H9 (cell line): Measurements from ENCODE around the gene TGFB3. TPM values are rescaled to one million over a fixed set of nuclear protein-coding genes. Genes with fewer than 3 reads are reported as not detected.

Experiments
- DNase-seq: peaks from one replicate; pipeline ENCODE4 v3.0.0-alpha.2; 2017
- H2AFZ ChIP-seq: one replicate; pipeline ENCODE4 v1.6.1; 2013; ENCODE audit warnings: mild to moderate bottlenecking, low read length, control low read depth, moderate library complexity
- H2AK5ac ChIP-seq: 2 replicates; pipeline ENCODE4 v1.6.1; 2013; ENCODE audit warnings: low read length, control low read depth, mixed read lengths; ENCODE audit not compliant: insufficient read length
- H2BK120ac ChIP-seq: one replicate; pipeline ENCODE4 v1.6.1; 2013; ENCODE audit warnings: low read depth, mild to moderate bottlenecking, low read length, control low read depth, inconsistent platforms; ENCODE audit not compliant: poor library complexity, severe bottlenecking
- H2BK12ac ChIP-seq: 2 replicates; pipeline ENCODE4 v1.6.1; 2013; ENCODE audit warnings: low read length, control low read depth, mixed read lengths, low read depth; ENCODE audit not compliant: insufficient read length
- H2BK15ac ChIP-seq: 2 replicates; pipeline ENCODE4 v1.6.1; 2013; ENCODE audit warnings: low read depth, low read length, control low read depth
- H2BK20ac ChIP-seq: one replicate; pipeline ENCODE4 v1.6.1; 2013; ENCODE audit warnings: low read depth, mild to moderate bottlenecking, low read length, control low read depth, inconsistent platforms; ENCODE audit not compliant: poor library complexity, severe bottlenecking
- H2BK5ac ChIP-seq: 2 replicates; pipeline ENCODE4 v1.6.1; 2013; ENCODE audit warnings: low read length, control low read depth, mixed read lengths; ENCODE audit not compliant: insufficient read length
- H3K14ac ChIP-seq: 2 replicates; pipeline ENCODE4 v1.6.1; 2013; ENCODE audit warnings: low read length, control low read depth; ENCODE audit not compliant: insufficient read depth
- H3K18ac ChIP-seq: 2 replicates; pipeline ENCODE4 v1.6.1; 2013; ENCODE audit warnings: low read depth, mild to moderate bottlenecking, mixed read lengths, low read length, control low read depth; ENCODE audit not compliant: insufficient read length
- H3K23ac ChIP-seq: 2 replicates; pipeline ENCODE4 v1.6.1; 2013; ENCODE audit warnings: low read length, control low read depth, mixed read lengths, low read depth; ENCODE audit not compliant: insufficient read length
- H3K23me2 ChIP-seq: 2 replicates; pipeline ENCODE4 v1.6.1; 2013; ENCODE audit warnings: low read depth, mild to moderate bottlenecking, mixed read lengths, low read length, control low read depth; ENCODE audit not compliant: insufficient read length, poor library complexity, severe bottlenecking
- H3K27ac ChIP-seq: 2 replicates; pipeline ENCODE4 v1.5.1; 2013; ENCODE audit warnings: low read length, control low read depth, mixed read lengths, low read depth; ENCODE audit not compliant: insufficient read length
- H3K27me3 ChIP-seq: 2 replicates; pipeline ENCODE4 v1.6.1; 2013; ENCODE audit warnings: low read length, control low read depth, inconsistent platforms; ENCODE audit not compliant: insufficient read depth
- H3K4ac ChIP-seq: 2 replicates; pipeline ENCODE4 v1.6.1; 2013; ENCODE audit warnings: low read depth, mild to moderate bottlenecking, control low read depth, inconsistent platforms, low read length, moderate library complexity
- H3K4me1 ChIP-seq: 2 replicates; pipeline ENCODE4 v1.6.1; 2013; ENCODE audit warnings: low read length, control low read depth, inconsistent platforms; ENCODE audit not compliant: insufficient read depth
- H3K4me2 ChIP-seq: 2 replicates; pipeline ENCODE4 v1.6.1; 2013; ENCODE audit warnings: low read length, control low read depth, mixed read lengths; ENCODE audit not compliant: insufficient read length, insufficient read depth
- H3K56ac ChIP-seq: 2 replicates; pipeline ENCODE4 v1.6.1; 2013; ENCODE audit warnings: low read depth, mild to moderate bottlenecking, mixed read lengths, low read length, control low read depth; ENCODE audit not compliant: insufficient read length
- H3K79me1 ChIP-seq: 2 replicates; pipeline ENCODE4 v1.6.1; 2013; ENCODE audit warnings: low read depth, mild to moderate bottlenecking, moderate library complexity, low read length, control low read depth, inconsistent platforms; ENCODE audit not compliant: insufficient read depth, poor library complexity, severe bottlenecking
- H3K79me2 ChIP-seq: 2 replicates; pipeline ENCODE4 v1.6.1; 2013; ENCODE audit warnings: low read length, control low read depth, inconsistent platforms; ENCODE audit not compliant: insufficient read depth
- H3K9ac ChIP-seq: 2 replicates; pipeline ENCODE4 v1.6.1; 2013; ENCODE audit warnings: low read length, control low read depth, mixed read lengths; ENCODE audit not compliant: insufficient read length; ENCODE audit errors: extremely low read depth
- H3K9me3 ChIP-seq: one replicate; pipeline ENCODE4 v1.6.1; 2013; ENCODE audit warnings: low read depth, low read length, inconsistent platforms; ENCODE audit not compliant: control insufficient read depth
- H3T11ph ChIP-seq: one replicate; pipeline ENCODE4 v1.6.1; 2013; ENCODE audit warnings: mild to moderate bottlenecking, low read length, control low read depth, inconsistent platforms
- H4K20me1 ChIP-seq: one replicate; pipeline ENCODE4 v1.6.1; 2013; ENCODE audit not compliant: control insufficient read depth, insufficient read length, insufficient read depth
- H4K5ac ChIP-seq: 2 replicates; pipeline ENCODE4 v1.6.1; 2013; ENCODE audit warnings: low read depth, mild to moderate bottlenecking, mixed read lengths, low read length, control low read depth; ENCODE audit not compliant: insufficient read length
- H4K8ac ChIP-seq: replicated peaks from 2 replicates; pipeline ENCODE4 v1.6.1; 2013; ENCODE audit warnings: low read length, control low read depth, mixed read lengths, low read depth; ENCODE audit not compliant: insufficient read length
- H4K91ac ChIP-seq: 2 replicates; pipeline ENCODE4 v1.6.1; 2013; ENCODE audit warnings: low read depth, mild to moderate bottlenecking, moderate library complexity, mixed read lengths, low read length, control low read depth; ENCODE audit not compliant: insufficient read length
- H3K27ac Mint-ChIP-seq, 3 experiments: 2 replicates in 2 of 3; 3 replicates in 1 of 3; pipeline ENCODE4 v1.8.0; 2020 to 2021; ENCODE audit warnings: mixed read lengths in 3 of 3, mild to moderate bottlenecking in 1 of 3, moderate library complexity in 1 of 3
- H3K27me3 Mint-ChIP-seq: 2 replicates; pipeline ENCODE4 v1.8.0; 2021; ENCODE audit warnings: low read depth, mild to moderate bottlenecking, moderate library complexity, mixed read lengths
- H3K36me3 Mint-ChIP-seq, 3 experiments: 2 replicates in 2 of 3; 3 replicates in 1 of 3; pipeline ENCODE4 v1.8.0; 2020 to 2021; ENCODE audit warnings: low read depth in 3 of 3, mixed read lengths in 3 of 3; ENCODE audit not compliant: insufficient read depth in 1 of 3
- H3K4me1 Mint-ChIP-seq, 2 experiments: 2 replicates each; pipeline ENCODE4 v1.8.0; 2020; ENCODE audit warnings: mixed read lengths in 2 of 2
- H3K4me3 Mint-ChIP-seq, 2 experiments: 2 replicates in 1 of 2; 3 replicates in 1 of 2; pipeline ENCODE4 v1.8.0; 2020 to 2021; ENCODE audit warnings: mild to moderate bottlenecking in 2 of 2, mixed read lengths in 2 of 2, moderate library complexity in 1 of 2
- H3K9me3 Mint-ChIP-seq, 2 experiments: 2 replicates in 1 of 2; 3 replicates in 1 of 2; pipeline ENCODE4 v1.8.0; 2020; ENCODE audit warnings: mild to moderate bottlenecking in 2 of 2, mixed read lengths in 2 of 2, moderate library complexity in 1 of 2
- CTCF ChIP-seq: fragments of 200-600 bp; sonication (generic); conservative IDR thresholded peaks from 3 replicates; pipeline ENCODE4 v1.8.0; 2021; ENCODE audit warnings: antibody characterized with exemption, mild to moderate bottlenecking
- WGBS: extraction: QIAGEN DNeasy Blood & Tissue Kit; methylation state at CpG from one replicate; pipeline ENCODE4 v1.1.7; 2013; ENCODE audit warnings: missing lambda C conversion rate, low lambda C conversion rate, mixed read lengths; ENCODE audit not compliant: insufficient read length; ENCODE audit errors: extremely low coverage; 5-methylcytosine and 5-hydroxymethylcytosine counted together
- total RNA-seq: library from RNA; stranded (reverse); gene quantifications from 2 replicates; pipeline ENCODE4 v1.2.1, GENCODE V29; 2021

TGFB3 gene
- total RNA-seq, 1 experiment from 2014 or later, result 0.37 TPM

- WGBS, result no CpG with 5 or more reads among the region's 7 CpGs
- Histone ChIP-seq H4K5ac (no peak overlapping the region), H3K4me1 (no peaks in the 10 kb centered on the region), H3K79me2 (no peaks in the 10 kb centered on the region), H2BK15ac (no peak overlapping the region), H4K8ac (no peak overlapping the region), H3K27ac (no peak overlapping the region), H2AFZ (no peak overlapping the region), H2AK5ac (no peak overlapping the region), H2BK5ac (no peak overlapping the region), H4K91ac (no peak overlapping the region), H3T11ph (no peak overlapping the region), H3K18ac (no peak overlapping the region), H3K9ac (no peak overlapping the region), H3K4ac (no peak overlapping the region), H2BK120ac (no peak overlapping the region), H3K4me2 (no peak overlapping the region), H3K23ac (no peak overlapping the region), H4K20me1 (no peaks in the 10 kb centered on the region), H3K56ac (no peak overlapping the region), H3K23me2 (no peaks in the 10 kb centered on the region), H3K27me3 (no peaks in the 10 kb centered on the region), H3K9me3 (no peaks in the 10 kb centered on the region), H2BK20ac (no peak overlapping the region), H3K79me1 (no peaks in the 10 kb centered on the region), H2BK12ac (no peak overlapping the region), H3K14ac (no peak overlapping the region)
- TF ChIP-seq CTCF, result no peak
- Mint-ChIP-seq H3K27ac (peak overlapping the region in 1 of 3 experiments; percentile 74; a peak in 1 of 7 replicates), H3K9me3 (no peaks in the 10 kb centered on the region), H3K4me3 (no peak overlapping the region), H3K27me3 (no peaks in the 10 kb centered on the region), H3K4me1 (peaks cover 19 to 23% of the 10 kb centered on the region in 2 experiments), H3K36me3 (no peaks in the 10 kb centered on the region; a peak in 1 of 7 replicates)
- DNase-seq, result peak; percentile 81
Measured at GRCh38 chr14:75911883-75912282, 69.9 kb downstream of the TGFB3 start.
